GM18519 (cell line): ENCODE data around the gene SPAM1.
A peak's percentile ranks its signal among the peaks of the same experiment; 100 is the strongest.
"Not testable (repeated sequence)": the region's sequence is repeated elsewhere in the genome, so short reads cannot be mapped to it uniquely, and the experiment has no call there.

Experiments used
- ATAC-seq: cut with Tn5 transposase; IDR thresholded peaks from one replicate; pipeline ENCODE4 v1.9.1; 2021; ENCODE audit warnings: mild to moderate bottlenecking, moderate library complexity; ENCODE audit not compliant: unreplicated experiment, low FRiP score

Gene SPAM1

GRCh38 chr7:123945938-123946337, 20.9 kb downstream of the SPAM1 start:
- ATAC-seq, result no peak

DNA sequence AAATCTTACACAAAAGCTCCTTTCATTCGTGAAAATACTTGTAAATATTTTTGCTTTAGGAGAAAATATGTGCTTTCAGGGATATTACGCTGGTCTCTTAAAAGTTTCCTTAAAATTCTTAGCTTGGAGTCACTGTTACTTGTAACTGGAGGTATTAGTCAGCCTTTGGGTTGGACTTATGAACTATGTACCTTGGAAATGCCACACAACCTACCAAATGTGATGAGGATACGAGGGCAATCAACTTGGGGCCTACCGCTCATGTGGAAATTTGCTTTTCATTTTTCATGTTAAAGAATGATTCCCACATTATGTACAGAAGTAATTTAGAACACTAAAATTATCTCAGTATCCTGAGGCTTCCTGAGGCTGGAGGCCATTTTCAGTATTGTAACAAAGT, 23.1 kb downstream of the SPAM1 start:
- no peak for ATAC-seq

DNA sequence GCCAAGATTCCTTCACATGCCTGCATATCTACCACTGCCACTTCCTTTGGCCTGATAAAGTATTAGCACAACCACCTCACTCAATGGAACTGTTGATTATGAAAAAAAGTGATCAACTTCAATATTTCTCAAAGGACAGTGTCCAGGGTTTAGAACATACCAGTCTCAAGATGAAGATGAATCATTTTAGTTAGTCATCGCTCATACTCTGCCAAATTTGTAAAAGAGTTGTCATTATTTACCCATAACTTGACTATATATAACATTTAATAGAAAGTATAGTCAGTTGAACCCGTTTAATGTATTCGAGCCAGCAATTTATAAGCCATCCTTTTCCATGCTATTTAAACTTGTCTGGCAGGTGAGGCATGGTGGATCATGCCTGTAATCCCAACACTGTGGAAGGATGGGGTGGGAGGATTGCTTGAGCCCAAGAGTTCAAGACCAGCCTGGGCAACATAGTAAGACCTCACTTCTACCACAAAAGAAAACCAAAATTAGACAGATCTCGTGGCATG, 33.2 kb downstream of the SPAM1 start:
- no peak for ATAC-seq

DNA sequence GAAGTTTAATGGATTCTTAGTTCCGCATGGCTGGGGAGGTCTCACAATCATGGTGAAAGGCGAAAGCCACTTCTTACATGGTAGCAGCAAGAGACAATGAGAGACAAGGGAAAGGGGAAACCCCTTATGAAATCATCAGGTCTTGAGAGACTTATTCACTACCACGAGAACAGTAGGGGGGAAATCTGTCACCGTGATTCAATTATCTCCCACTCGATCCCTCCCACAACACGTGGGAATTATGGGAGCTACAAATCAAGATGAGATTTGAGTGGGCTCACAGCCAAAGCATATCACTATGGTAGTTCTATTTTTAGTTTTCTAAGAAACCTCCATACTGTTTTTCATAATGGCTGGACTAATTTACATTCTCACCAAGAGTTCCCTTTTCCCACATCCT, 36.7 kb downstream of the SPAM1 start:
- ATAC-seq, result no peak

- no peak for ATAC-seq
These were observed 41.9 kb downstream of the SPAM1 start for GRCh38 chr7:123966936-123967335.

GRCh38 chr7:123972045-123972444, 47.0 kb downstream of the SPAM1 start:
- no peak for ATAC-seq

- no peak for ATAC-seq
These were observed 47.8 kb downstream of the SPAM1 start for GRCh38 chr7:123972831-123973230.

- ATAC-seq, result no peak
These were observed 49.4 kb downstream of the SPAM1 start for GRCh38 chr7:123974326-123974908.

GRCh38 chr7:123975084-123975483, 50.0 kb downstream of the SPAM1 start:
- no peak for ATAC-seq

DNA sequence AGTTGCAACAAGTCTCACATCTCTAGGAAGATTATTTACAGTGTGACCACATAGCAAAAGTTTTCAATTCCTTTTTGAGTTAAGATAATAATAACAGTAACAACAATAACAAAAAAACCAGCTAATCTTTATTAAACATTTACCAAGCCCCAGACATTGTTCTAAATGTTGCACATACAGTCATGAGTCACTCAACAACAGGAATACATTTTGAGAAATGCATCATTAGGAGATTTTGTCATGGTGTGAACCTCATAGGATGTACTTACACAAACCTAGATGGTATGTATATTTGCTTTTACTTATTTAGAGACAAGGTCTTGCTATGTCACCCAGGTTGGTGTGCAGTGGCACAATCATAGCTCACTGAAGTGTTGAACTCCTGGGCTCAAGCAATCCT, 52.0 kb downstream of the SPAM1 start:
- ATAC-seq, result no peak

DNA sequence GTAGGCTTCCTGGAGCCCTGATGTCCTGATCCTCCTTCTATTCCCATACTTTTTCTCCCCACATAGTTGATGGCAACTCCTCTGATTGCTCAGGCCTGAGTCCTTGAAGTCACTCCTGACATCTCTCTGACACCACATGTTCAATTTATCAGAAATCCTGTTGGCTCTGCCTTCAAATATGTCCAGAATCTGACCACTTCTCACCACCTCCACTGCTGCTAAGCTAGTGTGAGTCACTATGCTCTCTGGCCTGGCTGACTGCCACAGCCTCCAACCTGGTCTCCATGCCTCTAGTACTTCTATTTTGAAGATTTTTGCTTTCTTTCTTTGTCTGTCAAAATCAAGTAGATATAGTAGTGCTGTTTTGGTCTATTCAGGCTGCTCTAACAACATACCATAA, 54.8 kb downstream of the SPAM1 start:
- ATAC-seq, result no peak

DNA sequence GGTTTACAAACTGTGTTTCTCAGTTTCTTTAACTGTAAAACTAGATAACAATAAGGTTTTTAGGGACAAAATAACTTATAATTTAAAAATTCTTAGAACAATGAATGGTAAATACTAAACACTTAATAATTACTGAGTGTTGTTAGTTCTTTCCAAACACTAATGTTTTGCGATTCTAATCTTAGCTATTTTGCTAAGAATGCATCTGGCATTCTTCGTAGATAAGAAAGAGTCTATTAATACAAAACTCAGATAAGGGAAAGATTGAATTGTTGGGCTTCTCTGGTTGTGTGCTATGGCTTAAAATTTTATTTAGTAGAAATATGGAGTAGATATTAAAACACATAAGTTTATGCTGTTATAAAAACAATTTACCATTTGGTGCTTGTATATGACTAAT, 62.4 kb downstream of the SPAM1 start:
- no peak for ATAC-seq

- ATAC-seq, result no peak
These were observed 68.0 kb downstream of the SPAM1 start for GRCh38 chr7:123992913-123993518.

GRCh38 chr7:123993996-123994395, 69.0 kb downstream of the SPAM1 start:
- no peak for ATAC-seq

- no peak for ATAC-seq
These were observed 69.4 kb downstream of the SPAM1 start for GRCh38 chr7:123994449-123994848.

DNA sequence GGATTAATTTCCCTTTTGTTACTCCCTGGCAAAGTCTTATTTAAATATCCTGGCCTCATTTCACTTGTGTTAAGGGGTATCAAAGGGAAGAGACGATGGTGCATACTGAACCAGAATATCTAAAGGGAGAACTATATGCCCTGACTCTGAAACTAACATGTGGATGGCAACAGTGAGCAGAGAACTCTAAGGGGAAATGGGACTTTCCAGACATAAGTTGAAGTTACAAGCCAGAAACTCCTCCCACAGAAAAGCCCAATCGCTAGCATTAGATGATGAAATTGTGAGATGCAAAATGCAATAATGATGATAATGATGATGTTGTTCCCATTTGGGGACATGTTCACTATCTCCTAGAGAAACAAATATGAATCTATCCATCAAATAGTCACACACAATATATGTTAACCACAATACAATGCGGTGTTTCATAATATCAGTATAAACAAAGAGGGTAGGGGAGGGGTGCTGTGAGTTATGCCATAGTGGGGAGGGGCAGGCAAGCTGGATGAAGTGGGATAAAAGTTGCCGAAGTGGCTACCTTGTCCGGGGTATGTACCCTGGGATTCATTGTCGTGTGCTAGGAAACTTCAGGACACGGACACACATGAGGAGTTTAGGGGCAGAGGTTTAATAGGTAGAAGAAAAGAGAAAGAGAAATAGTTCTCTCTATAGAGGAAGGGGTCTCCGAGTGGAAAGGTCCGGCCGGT, 70.7 kb downstream of the SPAM1 start:
- ATAC-seq, result peak; percentile 49

DNA sequence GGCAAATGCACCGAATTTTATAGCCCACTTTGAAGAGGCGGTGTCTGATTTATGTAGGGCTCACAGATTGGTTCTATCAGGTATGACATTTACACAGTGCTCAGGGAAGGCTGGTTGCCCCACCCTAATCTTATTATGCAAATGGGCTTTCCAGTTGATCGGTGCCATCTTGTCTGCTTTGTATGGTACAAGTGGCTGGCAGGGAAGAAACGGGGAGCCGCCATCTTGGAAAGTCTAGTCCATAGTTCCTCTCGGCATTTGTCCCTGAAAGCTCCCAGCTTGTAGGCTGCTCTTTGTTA, 71.2 kb downstream of the SPAM1 start:
- no peak for ATAC-seq

GRCh38 chr7:123998921-123999320, 73.9 kb downstream of the SPAM1 start:
- no peak for ATAC-seq

- no peak for ATAC-seq
These were observed 74.7 kb downstream of the SPAM1 start for GRCh38 chr7:123999703-124000102.

DNA sequence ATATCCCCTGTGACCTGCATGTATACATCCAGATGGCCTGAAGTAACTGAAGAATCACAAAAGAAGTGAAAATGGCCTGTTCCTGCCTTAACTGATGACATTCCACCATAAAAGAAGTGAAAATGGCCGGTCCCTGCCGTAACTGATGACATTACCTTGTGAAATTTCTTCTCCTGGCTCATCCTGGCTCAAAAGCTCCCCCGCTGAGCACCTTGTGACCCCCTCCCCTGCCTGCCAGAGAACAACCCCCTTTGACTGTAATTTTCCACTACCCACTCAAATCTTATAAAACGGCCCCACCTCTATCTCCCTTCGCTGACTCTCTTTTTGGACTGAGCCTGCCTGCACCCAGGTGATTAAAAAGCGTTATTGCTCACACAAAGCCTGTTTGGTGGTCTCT, 83.3 kb downstream of the SPAM1 start:
- ATAC-seq, result not testable (repeated sequence)

DNA sequence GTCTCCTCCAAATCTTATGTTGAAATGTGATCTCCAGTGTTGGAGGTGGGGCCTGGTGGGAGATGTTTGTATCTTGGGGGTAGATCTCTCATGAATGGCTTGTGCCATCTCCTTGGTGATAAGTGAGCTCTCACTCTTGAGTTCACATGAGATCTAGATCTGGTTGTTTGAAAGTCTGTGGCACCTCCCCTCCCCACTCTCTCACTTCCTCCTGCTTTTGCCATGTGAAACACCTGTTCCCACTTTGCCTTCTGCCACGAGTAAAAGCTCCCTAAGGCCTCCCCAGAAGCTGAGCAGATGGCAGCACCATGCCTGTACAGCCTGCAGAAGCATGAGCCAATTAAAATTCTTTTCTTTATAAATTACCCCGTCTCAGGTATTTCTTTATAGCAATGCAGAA, 84.3 kb downstream of the SPAM1 start:
- ATAC-seq, result no peak
